Gastrocnemius medialis (tissue), 4 donors: ENCODE results near the gene TFB1M. TPM values are rescaled to one million over a fixed set of nuclear protein-coding genes. Genes with fewer than 3 reads are reported as not detected.

ENCODE experiments used
- ATAC-seq, 2 donors: fragments of 150-250 bp; one replicate each; pipeline ENCODE4 v1.9.1; 2016
- DNase-seq, 2 donors: peaks; one replicate each; pipeline ENCODE4 v3.0.0-alpha.2; 2019
- H3K27ac ChIP-seq, 4 donors: fragments of 200-600 bp; sonication (generic); 1 replicate in 1 of 4; 2 replicates in 3 of 4; pipeline ENCODE4 v1.5.1; 2016 to 2018; ENCODE audit warnings: mild to moderate bottlenecking in 2 of 4, moderate library complexity in 1 of 4
- H3K27me3 ChIP-seq, 3 donors: fragments of 200-600 bp; sonication (generic) in 2 of 3; 1 replicate in 1 of 3; 2 replicates in 2 of 3; pipeline versions ENCODE4 v1.5.1 to v1.6.0; 2016 to 2019; ENCODE audit warnings: mild to moderate bottlenecking in 1 of 3, moderate library complexity in 1 of 3
- H3K36me3 ChIP-seq, 2 donors: fragments of 200-600 bp; sonication (generic) in 1 of 2; one replicate each; pipeline ENCODE4 v1.5.1; 2017 to 2018
- H3K4me1 ChIP-seq, 2 donors: fragments of 200-600 bp; sonication (generic) in 1 of 2; one replicate each; pipeline ENCODE4 v1.5.1; 2016 to 2017; ENCODE audit warnings: mild to moderate bottlenecking in 2 of 2
- H3K4me3 ChIP-seq, 4 donors: fragments of 200-600 bp; sonication (generic) in 3 of 4; 1 replicate in 1 of 4; 2 replicates in 3 of 4; pipeline ENCODE4 v1.5.1; 2016 to 2019; ENCODE audit warnings: mild to moderate bottlenecking in 2 of 4
- H3K9me3 ChIP-seq, 3 donors: fragments of 200-600 bp; sonication (generic) in 2 of 3; 1 replicate in 1 of 3; 2 replicates in 2 of 3; pipeline ENCODE4 v1.5.1; 2016 to 2019
- CTCF ChIP-seq, 5 experiments: fragments of 450-650 bp in 3 of 5; fragments of 200-600 bp in 2 of 5; sonication (generic) in 2 of 5; IDR thresholded peaks in 4 of 5; conservative IDR thresholded peaks in 1 of 5; 1 replicate in 4 of 5; 2 replicates in 1 of 5; pipeline ENCODE4 v1.5.1; 2016 to 2019; ENCODE audit warnings: antibody characterized with exemption in 5 of 5, mild to moderate bottlenecking in 3 of 5, moderate library complexity in 3 of 5
- POLR2A ChIP-seq, 2 donors: fragments of 450-650 bp; IDR thresholded peaks; one replicate each; pipeline ENCODE4 v1.6.1; 2017; ENCODE audit warnings: antibody characterized with exemption in 2 of 2, mild to moderate bottlenecking in 2 of 2, moderate library complexity in 2 of 2
- in situ Hi-C, 4 donors: fragments of 200-750 bp; cut with MboI; loops; one replicate each; pipeline versions ENCODE4 v1.15.0 to v1.8.0; 2017; ENCODE audit warnings: low sequenced_read_pairs in 4 of 4
- intact Hi-C: fragments of 100-400 bp; cut with DNase I; formaldehyde crosslinking; loops from one replicate; pipeline ENCODE4 v1.15.1; 2023; ENCODE audit warnings: low total_unique reads
- total RNA-seq, 4 donors: library from RNA; depleted of rRNA; stranded (reverse); fragments of >200 nt; gene quantifications; one replicate each; pipeline versions ENCODE4 v1.1.0 to v1.2.3, GENCODE V29; 2016

The TFB1M gene
- total RNA-seq, 4 donors from 2014 or later = 13.4 to 34.4 (median 29.2) TPM

- no peak overlapping the region for H3K4me3 ChIP-seq
- no peaks in the 10 kb centered on the region for H3K27me3 ChIP-seq
- H3K36me3 ChIP-seq = peaks cover 0 to 21% of the 10 kb centered on the region in 2 donors
- no peak for TF ChIP-seq CTCF (IDR thresholded peaks at IDR 0.05 in 4 of 5, conservative IDR thresholded peaks at IDR 0.05 in 1 of 5)
- TF ChIP-seq POLR2A (IDR thresholded peaks at IDR 0.05) = no peak
- intact Hi-C loops = no loop called here
- H3K9me3 ChIP-seq = no peaks in the 10 kb centered on the region
- H3K27ac ChIP-seq = no peak overlapping the region
- DNase-seq (no peak), ATAC-seq (no peak)
- H3K4me1 ChIP-seq = no peaks in the 10 kb centered on the region
- in situ Hi-C loops = no loop called here
Measured at GRCh38 chr6:155291291-155291690, 23.0 kb downstream of the TFB1M start.

GRCh38 chr6:155290491-155290890 lies 23.8 kb downstream of the TFB1M start:
- no peaks in the 10 kb centered on the region for H3K27me3 ChIP-seq
- H3K36me3 ChIP-seq = peaks cover 0 to 13% of the 10 kb centered on the region in 2 donors
- H3K9me3 ChIP-seq = no peaks in the 10 kb centered on the region
- ATAC-seq (no peak), DNase-seq (no peak)
- no peak overlapping the region for H3K27ac ChIP-seq
- H3K4me1 ChIP-seq = no peaks in the 10 kb centered on the region
- no peak for TF ChIP-seq CTCF (IDR thresholded peaks at IDR 0.05 in 4 of 5, conservative IDR thresholded peaks at IDR 0.05 in 1 of 5)
- no peak for TF ChIP-seq POLR2A (IDR thresholded peaks at IDR 0.05)
- no peak overlapping the region for H3K4me3 ChIP-seq
- intact Hi-C loops (no loop called here), in situ Hi-C loops (no loop called here)

DNA sequence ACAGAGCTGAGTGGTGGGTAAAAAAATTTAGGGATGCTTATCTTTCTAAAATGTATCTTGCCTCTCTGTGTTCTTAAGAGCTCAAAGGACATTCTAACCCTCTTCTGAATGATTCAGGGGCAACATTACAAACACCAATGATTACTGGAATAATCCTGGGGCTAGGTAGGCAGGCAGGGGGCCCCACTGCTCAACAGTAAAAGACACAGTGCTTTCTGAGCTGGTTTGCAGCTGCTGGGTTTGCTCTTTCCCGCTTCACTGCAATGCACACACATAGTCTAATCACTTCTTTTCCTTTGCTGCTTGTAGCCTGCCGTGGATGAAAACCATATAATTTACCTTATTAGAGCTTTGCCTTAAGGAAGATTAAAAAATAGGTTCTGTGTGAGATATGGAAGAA lies 26.5 kb downstream of the TFB1M start:
- Histone ChIP-seq H3K9me3 (no peaks in the 10 kb centered on the region), H3K27ac (no peak overlapping the region), H3K36me3 (peaks cover 0 to 16% of the 10 kb centered on the region in 2 donors), H3K4me3 (no peak overlapping the region), H3K4me1 (peaks cover 1 to 6% of the 10 kb centered on the region in 2 donors), H3K27me3 (no peaks in the 10 kb centered on the region)
- no peak for TF ChIP-seq POLR2A (IDR thresholded peaks at IDR 0.05)
- no peak for TF ChIP-seq CTCF (IDR thresholded peaks at IDR 0.05 in 4 of 5, conservative IDR thresholded peaks at IDR 0.05 in 1 of 5)
- in situ Hi-C loops (no loop called here), intact Hi-C loops (no loop called here)
- ATAC-seq = no peak
- DNase-seq = no peak

- intact Hi-C loops = no loop called here
- Histone ChIP-seq H3K27me3 (no peaks in the 10 kb centered on the region), H3K36me3 (peaks cover 0 to 20% of the 10 kb centered on the region in 2 donors), H3K4me1 (peaks cover 10 to 16% of the 10 kb centered on the region in 2 donors), H3K27ac (no peak overlapping the region), H3K4me3 (no peak overlapping the region), H3K9me3 (no peaks in the 10 kb centered on the region)
- no peak for TF ChIP-seq POLR2A (IDR thresholded peaks at IDR 0.05)
- no peak for TF ChIP-seq CTCF (IDR thresholded peaks at IDR 0.05 in 4 of 5, conservative IDR thresholded peaks at IDR 0.05 in 1 of 5)
- no peak for ATAC-seq
- DNase-seq = no peak
- in situ Hi-C loops = no loop called here
Measured at GRCh38 chr6:155284775-155285174, 29.5 kb downstream of the TFB1M start.
